Kidney epithelial cell (primary cell): ENCODE results near the gene GGA2. TPM values are rescaled to one million over a fixed set of nuclear protein-coding genes. Genes with fewer than 3 reads are reported as not detected.

Experiments
- DNase-seq: peaks from one replicate; pipeline ENCODE4 v3.0.0-alpha.2; 2010; ENCODE audit warnings: low read depth
- H3K27me3 ChIP-seq: 2 replicates; pipeline ENCODE4 v1.6.0; 2011; ENCODE audit warnings: low read length; ENCODE audit not compliant: control insufficient read depth, insufficient read depth
- H3K36me3 ChIP-seq: 2 replicates; pipeline ENCODE4 v1.5.1; 2011; ENCODE audit warnings: low read length; ENCODE audit not compliant: control insufficient read depth, insufficient read depth
- H3K4me3 ChIP-seq: 2 replicates; pipeline ENCODE4 v1.5.1; 2011; ENCODE audit warnings: low read depth, mild to moderate bottlenecking, control low read depth, low read length
- CTCF ChIP-seq: IDR thresholded peaks from 2 replicates; pipeline ENCODE4 v1.5.1; 2011; ENCODE audit warnings: mild to moderate bottlenecking, moderate library complexity, low read length, control low read depth, inconsistent platforms; ENCODE audit not compliant: insufficient read depth, poor library complexity, severe bottlenecking
- total RNA-seq: library from RNA; depleted of rRNA; stranded (reverse); fragments of >200 nt; gene quantifications from 2 replicates; pipeline ENCODE4 v1.2.3, GENCODE V29; 2015

GGA2 gene
- total RNA-seq, 1 donor from 2014 or later, result 41.6 TPM

- no peak for DNase-seq
- no peaks in the 10 kb centered on the region for H3K36me3 ChIP-seq
- no peak overlapping the region for H3K4me3 ChIP-seq
- no peaks in the 10 kb centered on the region for H3K27me3 ChIP-seq
- no peak for TF ChIP-seq CTCF
Measured at GRCh38 chr16:23527961-23528643, 17.8 kb upstream of the GGA2 start.

DNA sequence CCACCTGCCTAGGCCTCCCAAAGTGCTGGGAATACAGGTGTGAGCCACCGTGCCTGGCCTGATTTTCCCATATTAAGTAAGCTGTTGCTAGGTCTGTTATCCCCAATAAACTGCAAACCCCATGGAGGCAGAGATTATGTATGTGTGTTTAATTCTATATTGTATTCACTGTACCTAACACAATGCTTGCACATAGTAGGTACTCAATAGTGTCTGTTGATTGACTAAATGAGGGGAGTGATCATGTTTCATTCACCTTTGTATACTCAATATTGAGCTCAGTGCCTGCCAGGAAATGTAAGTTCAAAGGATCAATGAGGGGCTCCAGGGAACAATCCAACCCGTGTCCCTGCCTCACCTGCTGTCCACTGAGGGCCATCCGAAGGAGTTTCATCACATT, 14.6 kb upstream of the GGA2 start:
- H3K36me3 ChIP-seq, result no peaks in the 10 kb centered on the region
- no peak for TF ChIP-seq CTCF
- H3K27me3 ChIP-seq, result no peaks in the 10 kb centered on the region
- no peak for DNase-seq
- H3K4me3 ChIP-seq, result no peak overlapping the region

- no peaks in the 10 kb centered on the region for H3K27me3 ChIP-seq
- DNase-seq, result no peak
- H3K4me3 ChIP-seq, result no peak overlapping the region
- H3K36me3 ChIP-seq, result no peaks in the 10 kb centered on the region
- no peak for TF ChIP-seq CTCF
Measured at GRCh38 chr16:23523876-23524385, 13.6 kb upstream of the GGA2 start.

DNA sequence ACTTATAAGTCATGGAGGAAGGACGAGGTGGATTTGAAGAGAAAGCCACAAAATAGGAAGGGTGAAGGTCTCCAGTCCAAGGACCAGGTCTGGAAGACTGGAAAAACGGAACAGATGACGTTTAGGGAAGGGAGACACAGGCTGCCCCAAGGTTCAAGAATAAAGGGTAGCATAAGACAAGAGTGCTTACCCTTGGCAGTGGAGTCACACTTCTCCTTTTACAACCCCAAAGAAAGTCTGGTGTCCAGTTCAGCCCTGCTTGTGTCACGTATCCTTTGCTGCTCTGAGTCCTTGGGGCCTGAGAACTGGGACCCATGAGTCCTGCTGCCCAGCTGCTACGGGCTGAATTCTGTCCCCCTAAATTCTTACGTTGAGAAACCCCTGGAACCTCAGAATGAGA, 13.0 kb upstream of the GGA2 start:
- Histone ChIP-seq H3K36me3 (no peaks in the 10 kb centered on the region), H3K4me3 (no peak overlapping the region), H3K27me3 (no peaks in the 10 kb centered on the region)
- no peak for DNase-seq
- TF ChIP-seq CTCF, result no peak

GRCh38 chr16:23521965-23522364, 11.7 kb upstream of the GGA2 start:
- no peak for DNase-seq
- TF ChIP-seq CTCF, result no peak
- Histone ChIP-seq H3K4me3 (no peak overlapping the region), H3K27me3 (no peaks in the 10 kb centered on the region), H3K36me3 (no peaks in the 10 kb centered on the region)
